A673 (cell line): Measurements from ENCODE around the gene STX1B.

ENCODE experiments used
- EZH2 ChIP-seq: fragments of 200-600 bp; sonication (generic); IDR thresholded peaks from 2 replicates; pipeline ENCODE4 v1.6.1; 2017; ENCODE audit warnings: borderline replicate concordance, low read depth, mild to moderate bottlenecking, mixed read lengths, antibody characterized with exemption, low read length; ENCODE audit not compliant: poor library complexity, severe bottlenecking
- TF ChIP-seq, protein P1 (sequence below): fragments of 300-800, 200-600 bp; sonication (generic); conservative IDR thresholded peaks from 2 replicates; pipeline ENCODE4 v1.5.1; 2017; ENCODE audit warnings: low read depth, mild to moderate bottlenecking, antibody characterized with exemption, low read length, moderate library complexity, mixed read lengths

DNA sequence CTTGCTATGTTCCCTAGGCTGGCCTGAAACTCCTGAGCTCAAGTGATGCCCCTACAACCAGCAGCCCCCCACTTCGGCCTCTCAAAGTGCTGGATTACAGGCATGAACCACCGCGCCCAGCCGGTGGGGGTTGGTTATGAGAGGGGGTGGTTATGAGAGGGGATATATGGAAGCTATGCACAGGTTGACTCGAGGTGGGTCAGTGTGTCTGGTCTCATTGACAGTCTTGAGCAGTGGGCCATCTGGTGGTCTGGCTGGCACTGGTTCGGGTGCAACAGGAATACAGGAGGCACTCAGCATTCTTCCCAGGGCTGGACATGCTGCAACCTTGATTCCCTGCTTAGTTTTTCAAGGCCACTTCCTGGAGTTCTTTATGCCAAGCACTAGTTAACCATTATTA, 5.6 kb upstream of the STX1B start:
- no peak for TF ChIP-seq EZH2
- TF ChIP-seq, protein P1, sequence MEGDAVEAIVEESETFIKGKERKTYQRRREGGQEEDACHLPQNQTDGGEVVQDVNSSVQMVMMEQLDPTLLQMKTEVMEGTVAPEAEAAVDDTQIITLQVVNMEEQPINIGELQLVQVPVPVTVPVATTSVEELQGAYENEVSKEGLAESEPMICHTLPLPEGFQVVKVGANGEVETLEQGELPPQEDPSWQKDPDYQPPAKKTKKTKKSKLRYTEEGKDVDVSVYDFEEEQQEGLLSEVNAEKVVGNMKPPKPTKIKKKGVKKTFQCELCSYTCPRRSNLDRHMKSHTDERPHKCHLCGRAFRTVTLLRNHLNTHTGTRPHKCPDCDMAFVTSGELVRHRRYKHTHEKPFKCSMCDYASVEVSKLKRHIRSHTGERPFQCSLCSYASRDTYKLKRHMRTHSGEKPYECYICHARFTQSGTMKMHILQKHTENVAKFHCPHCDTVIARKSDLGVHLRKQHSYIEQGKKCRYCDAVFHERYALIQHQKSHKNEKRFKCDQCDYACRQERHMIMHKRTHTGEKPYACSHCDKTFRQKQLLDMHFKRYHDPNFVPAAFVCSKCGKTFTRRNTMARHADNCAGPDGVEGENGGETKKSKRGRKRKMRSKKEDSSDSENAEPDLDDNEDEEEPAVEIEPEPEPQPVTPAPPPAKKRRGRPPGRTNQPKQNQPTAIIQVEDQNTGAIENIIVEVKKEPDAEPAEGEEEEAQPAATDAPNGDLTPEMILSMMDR, result no peak
